Activated CD4-positive, alpha-beta T cell treated with anti-CD3 and anti-CD28 coated beads for 24 hours (primary cell): Measurements from ENCODE around the gene RFESD.
"Not testable (repeated sequence)": the region's sequence is repeated elsewhere in the genome, so short reads cannot be mapped to it uniquely, and the experiment has no call there.

Source experiments
- DNase-seq, 2 donors: peaks; one replicate each; pipeline ENCODE4 v3.0.0-alpha.2; 2020; ENCODE audit warnings: low read depth in 2 of 2

RFESD gene

DNA sequence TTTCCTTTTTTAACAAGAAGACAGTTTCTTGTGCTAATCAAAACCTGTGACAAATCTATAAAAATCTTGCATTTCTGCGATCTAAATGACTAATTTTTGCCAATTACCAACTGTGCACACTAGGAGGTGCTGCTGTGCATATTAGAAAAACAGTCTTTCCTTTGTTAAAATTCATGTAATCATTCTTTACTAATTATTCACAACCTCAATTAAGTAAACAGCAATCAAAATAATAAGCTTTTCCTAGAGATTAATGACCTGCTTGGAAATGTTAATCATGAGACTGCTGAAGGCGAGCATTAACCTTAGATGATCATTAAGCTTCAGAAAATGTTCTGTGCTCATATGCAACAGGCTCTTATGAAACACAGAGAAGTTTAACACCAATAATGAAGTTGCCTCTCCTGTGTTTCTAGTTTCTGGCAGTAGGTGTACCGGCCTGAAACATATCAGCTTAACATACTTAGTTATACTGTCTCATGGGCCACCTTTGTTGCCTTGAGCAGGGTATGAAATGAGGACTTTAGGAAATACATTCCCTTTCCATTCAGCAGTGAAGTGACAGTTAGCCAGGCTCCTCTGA lies 17.7 kb downstream of the RFESD start:
- DNase-seq: no peak

DNA sequence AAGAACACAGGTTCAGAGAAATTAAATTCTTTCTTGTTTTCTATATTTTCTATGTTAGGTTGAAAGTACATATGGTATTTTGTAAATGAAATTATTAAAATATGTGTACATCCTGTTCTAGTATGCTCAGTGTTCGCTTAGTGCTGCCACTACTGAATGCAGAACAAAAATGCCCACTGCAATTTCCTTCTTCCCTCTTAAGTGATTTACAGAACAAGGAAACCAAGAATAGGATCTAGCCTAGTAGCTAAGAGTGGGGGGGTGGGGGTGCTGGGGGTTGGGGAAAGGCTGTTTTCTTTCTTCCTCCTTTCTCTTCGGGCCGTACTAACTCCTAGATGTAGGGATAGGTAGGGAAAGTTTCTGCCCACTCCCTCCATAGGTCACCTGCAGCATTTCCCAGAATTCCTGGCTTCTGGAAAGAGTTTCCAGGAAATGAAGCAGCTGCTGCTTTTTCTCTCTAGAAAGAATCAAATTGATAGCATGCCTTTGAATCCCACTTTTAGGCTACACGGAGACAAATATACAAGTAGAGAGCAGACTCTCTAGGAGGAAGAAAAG lies 20.6 kb downstream of the RFESD start:
- DNase-seq: no peak

DNA sequence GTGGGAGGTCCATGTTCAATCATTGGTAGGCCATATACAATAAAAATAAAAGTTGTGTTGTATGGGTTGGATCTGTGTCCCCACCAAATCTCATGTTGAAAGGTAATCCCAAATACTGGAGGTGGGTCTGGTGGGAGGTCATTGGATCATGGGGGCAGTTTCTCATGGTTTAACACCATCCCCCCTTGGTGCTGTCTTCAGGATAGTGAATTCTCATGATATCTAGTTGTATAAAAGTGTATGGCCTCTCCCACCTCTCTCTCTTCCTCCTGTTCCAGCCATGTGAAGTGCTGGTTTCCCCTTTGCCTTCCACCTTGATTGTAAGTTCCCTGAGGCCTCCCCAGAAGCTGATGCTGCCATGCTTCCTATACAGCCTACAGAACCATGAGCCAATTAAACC lies 21.1 kb downstream of the RFESD start:
- no peak for DNase-seq

DNA sequence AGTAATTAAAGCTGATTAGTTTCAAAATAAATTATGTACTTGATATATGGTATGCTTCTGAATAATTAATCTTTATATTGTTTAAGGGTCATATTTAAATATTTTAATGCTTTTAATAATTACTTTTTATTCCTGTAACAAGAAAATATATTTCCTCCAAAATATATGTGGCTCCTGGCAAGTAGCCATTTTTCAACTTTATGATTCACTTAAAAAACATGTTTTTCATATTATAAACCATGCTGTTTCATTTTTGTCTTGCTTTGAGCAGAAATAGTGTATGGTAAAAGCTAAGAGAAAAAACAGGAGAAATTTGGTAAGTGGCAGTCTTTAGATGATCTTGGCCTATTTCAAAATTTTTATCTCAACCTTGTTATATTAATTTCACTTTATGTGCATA lies 21.6 kb downstream of the RFESD start:
- DNase-seq: no peak

DNA sequence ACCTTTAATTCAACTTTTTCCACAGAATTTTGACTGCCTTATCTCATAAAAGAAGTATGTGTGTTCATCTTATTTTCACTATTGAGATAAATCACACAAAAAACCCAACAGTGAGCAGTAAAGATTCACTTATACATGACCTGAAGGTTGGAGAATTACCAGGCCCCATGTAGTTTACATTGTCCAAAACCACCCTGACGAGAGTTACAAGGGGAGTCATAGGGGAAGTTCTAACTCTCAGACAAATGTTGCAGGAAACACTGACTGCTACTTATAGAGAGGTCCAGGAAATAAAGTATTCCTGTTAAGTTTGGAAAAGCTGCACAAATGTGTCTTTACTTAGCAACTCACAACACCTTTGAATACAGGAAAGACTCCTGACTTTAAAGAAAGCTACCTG lies 22.2 kb downstream of the RFESD start:
- no peak for DNase-seq

DNA sequence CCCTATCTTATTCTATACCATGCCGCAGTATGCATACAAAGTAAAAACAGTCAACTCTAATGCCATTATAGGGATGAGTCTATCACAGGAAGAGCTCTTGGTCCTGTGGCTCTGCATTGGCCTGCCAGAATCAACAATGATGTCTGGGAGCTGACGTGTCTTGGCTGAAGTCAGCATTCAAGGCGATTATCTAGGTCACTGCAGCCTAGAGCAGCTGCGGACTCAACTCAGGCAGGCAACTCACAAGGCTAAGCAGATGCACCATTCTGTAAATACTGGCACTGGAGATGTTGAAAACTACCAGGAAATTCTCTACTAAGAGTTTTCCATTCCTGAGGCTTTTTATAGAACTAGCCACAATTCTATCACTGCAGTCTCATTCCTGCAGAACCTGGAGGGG lies 23.0 kb downstream of the RFESD start:
- DNase-seq: no peak

DNA sequence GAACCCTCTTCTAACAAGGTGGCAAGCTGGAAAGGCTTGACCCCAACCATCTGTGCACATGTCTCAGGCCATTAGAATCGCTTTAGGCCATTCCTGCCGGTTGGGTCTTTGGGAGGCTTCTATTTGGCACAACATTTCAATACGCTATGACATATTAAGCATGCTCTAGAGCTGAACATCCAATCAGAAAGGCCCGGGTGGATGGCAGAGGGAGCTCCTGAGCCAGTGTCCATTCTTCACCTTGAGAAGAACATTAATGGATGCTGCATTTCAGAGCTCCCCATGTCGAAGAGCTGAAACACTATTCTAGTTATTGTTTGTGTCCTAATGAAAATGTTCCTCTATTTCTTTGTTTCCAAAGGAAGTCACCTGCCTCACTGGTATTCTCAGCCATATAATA lies 23.4 kb downstream of the RFESD start:
- no peak for DNase-seq

DNA sequence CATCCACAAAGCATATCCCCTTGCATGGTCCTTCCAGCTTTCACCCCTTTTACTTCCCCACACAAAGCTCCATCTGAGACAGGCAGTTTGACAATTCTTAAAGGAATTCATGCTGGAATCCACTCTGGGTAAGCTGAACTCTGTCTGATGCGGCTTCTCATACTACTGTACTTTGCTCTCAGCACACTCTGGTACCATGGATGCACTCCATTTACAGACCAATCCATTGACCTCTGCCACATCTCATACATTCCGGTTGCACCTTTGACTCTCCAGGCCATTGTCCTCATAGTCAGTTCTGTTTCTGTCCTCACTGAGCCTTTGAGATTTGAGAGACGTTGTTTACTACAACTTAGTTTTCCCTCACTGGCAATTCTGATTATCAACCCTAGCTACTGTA lies 24.0 kb downstream of the RFESD start:
- DNase-seq: no peak

DNA sequence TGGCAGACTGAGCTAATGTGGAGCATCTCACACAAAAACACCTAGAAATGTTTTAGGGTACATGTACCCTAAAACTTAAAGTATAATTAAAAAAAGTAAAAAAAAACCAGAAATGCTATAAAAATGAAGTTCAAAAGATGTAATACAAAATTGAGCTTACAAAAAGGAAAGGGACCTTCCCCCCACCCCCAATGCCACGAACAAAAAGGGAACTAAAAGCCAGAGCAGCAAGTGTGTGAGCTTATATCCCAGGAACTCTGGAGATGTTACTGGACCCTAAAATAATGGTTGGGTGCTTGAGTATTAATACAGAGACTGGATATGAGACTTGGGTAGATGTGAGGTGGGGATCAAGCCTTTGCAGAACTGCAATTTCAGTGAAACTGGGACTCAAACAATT lies 25.2 kb downstream of the RFESD start:
- no peak for DNase-seq

DNA sequence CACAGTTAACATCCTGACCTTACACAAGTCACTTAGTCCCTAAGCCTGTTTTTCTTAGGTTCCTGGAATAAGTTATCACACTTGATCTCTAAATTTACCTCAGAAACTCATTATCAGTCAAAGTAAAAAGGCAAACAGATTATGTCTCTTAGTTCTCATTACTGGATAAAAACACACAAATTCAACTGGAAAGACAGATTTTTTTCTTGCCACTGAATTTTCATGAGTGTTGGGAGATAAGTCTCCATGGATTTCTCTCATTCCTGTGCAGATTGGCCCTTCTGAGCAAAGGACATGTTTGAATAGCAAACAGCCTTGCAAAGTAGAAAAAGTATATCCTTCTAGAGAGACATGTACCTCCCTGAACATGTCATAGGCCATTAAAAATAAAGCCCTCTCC lies 26.1 kb downstream of the RFESD start:
- no peak for DNase-seq

DNA sequence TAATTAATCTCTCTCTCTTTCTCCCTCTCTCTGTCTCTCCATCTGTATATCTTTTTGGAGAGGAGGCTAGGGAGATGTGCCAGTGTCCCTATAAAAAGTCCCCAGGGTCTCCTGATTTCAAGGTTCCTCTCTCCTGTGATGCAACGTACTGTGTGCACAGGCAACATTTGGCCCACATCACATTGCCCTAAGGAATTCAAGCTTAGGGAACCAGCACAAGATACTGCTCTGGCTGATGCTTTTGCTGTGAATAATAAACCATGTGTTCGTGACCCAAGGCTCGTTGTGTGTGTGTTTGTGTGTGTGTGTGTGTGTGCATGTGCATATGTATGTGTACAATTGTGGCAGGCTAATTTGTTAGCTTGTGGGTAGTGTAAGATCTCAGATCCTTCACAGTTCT lies 26.5 kb downstream of the RFESD start:
- DNase-seq: no peak

DNA sequence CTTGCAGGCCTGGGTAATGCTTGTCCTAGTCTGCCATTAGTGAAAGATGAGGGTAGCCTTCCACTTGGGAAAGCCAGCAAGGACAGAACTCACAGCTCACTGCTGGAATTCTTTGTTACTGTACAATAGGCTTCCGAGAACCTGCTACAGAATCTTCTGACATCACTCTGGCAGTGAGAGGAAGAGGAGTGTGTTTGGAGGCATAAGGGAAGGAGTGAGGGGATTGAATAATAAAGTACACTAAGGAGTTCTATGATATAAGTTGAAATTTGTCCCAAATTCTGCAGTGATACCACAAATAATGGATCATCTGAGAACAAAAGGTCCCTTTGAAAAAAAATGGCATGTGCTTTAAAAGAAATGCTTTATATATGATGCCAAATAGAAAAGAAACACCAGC lies 36.3 kb downstream of the RFESD start, which contains the start of gene SPATA9:
Gene SPATA9, minus strand, starts transcription at position 101 of the 400 bp plus-strand sequence. CDS start 137 bp downstream, outside the sequence.
- no peak for DNase-seq

DNA sequence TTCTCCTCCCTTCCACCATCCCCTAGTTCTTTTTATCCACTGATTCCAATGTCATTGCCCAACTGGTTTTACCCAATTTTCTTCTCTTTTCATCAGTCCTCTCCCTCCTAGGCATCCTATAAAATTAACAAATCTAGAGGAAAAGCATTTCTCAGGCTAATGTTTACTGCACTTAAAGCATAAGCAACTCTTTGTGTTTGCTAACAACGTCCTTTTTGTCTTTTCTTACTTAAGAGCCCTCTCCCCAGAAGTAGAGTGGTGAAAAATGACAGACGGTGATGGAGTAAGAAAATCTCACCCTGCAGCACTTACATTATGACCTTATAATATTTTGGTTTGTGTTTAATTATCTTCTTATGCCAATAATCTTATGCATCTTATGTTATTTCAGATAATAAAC lies 37.8 kb downstream of the RFESD start:
- no peak for DNase-seq

DNA sequence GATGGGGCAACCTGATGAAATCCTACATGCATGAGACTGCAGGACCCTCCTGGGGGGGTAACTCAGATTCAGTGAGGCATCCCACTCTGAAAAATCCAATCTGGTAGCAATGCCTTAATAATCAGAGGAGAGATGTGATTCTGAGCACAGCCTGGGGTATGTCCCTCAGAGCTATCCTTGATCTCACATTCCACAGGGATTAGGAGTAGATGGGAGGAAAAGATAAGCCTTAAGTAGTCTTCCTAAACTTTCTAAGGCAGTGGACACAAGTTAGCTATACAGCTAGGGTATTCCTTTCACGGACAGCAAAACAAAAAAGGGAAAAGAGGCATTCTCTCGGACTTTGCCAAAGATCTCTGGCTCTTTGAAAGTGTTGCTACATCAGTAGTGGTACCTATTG lies 40.1 kb downstream of the RFESD start:
- no peak for DNase-seq

DNA sequence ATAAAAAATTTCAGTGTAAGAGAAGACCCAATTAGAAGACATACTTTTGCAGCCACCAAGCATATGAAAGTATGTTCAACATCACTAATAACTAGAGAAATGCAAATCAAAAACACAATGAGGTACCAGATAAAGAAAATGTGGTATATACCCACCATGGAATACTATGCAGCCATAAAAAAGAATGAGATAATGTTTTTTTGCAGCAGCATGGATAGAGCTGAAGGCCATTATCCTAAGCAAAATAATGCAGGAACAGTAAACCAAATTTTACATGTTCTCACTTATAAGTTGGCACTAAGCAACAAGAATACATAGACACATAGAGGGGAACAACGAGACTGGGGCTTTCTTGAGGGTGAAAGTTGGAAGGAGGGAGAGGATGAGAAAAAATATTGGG lies 43.1 kb downstream of the RFESD start:
- no peak for DNase-seq

DNA sequence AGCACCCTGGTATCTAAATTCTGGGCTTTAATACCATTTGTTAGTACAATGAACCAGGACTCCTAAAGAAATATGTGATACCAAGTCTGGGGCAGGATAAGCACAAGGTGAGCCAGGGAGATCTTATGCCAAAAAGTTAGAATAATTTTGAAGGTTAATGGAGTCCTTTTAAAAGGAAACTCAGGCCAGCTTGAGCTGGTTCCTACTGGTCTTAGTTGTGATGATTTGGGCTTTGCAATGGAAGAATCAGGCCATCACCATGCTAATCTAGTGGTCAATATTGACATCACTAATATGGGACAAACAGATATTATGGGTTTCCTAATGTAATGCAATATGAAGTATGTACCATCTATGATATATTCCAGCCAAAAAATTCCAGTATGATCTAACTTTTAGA lies 43.8 kb downstream of the RFESD start:
- no peak for DNase-seq

DNA sequence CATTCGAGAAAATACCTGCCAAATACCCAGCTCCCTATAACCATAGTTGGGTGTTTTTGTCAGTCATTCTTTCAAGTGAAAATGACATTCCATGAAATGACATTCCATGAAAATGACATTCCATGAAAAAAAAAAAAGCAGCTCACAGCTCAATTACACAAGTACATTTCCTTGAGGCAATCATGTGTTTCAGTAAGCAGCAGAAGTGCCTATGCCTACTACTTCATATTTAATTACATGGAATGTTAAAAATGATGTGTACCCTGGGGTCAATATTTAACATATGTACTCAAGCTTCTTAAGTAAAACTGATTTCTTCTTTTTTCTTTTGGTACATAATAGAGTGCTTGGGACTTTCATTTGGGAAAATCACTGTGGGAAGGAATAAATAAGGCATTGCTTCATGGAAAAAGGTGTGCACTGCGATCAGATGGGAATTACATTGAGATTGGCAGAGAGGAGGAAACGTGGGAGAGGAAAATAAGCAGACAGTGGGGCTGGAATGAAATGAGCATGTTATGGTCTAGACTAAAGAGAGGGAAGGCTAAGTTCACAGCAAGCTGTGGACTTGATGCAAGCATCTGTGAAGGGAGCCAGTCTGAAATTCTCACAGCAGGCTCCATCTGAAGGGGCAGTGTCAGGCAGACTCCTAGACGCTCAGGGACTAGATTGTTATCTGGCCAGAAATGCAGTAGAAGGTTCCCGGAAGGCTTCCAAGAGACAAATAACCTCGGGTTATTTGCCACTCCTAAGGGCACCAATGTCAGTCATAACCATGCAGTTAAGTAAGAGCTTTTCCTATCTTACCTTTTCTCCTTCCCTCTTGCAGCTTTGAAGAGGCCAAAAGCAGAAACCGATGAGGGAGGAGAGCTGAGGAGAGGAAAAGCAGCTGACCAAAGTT lies 51.5 kb downstream of the RFESD start:
- no peak for DNase-seq

DNA sequence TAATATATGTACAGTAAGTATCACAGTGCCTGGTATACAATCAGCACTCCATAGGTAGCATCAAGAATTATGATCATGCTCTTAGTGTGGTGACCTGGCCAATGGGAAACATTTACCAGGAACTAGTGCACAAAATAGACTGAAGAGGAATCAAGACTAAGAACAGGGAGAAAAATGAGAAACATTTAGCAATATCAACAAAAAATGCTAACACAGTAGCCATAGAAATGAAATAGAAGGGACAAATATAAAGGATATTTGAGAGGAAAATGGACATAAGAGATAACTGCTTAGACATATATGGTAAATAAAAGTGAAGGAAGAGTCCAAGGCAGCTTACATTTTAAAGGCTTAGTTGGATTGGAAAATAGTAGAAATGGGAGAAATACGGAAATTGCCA lies 52.8 kb downstream of the RFESD start:
- DNase-seq: no peak

DNA sequence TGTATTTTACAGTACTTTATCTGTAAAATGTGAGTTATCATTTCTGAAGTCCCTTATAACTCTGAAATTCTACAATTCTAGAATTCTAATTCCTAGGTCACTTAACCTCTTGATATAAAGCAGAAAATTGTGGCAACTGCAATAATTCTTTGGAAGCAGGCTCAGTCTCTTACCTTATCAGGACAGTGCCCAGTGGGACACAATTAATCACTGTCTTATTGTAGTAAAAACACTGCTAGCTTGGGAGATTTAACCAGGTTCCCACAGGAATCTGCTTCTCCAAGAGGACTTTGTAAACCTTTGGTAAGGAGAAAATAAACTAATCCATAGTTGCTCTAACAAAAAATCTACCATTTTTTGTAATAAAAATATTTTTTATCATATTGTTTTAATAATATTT lies 54.5 kb downstream of the RFESD start:
- no peak for DNase-seq

DNA sequence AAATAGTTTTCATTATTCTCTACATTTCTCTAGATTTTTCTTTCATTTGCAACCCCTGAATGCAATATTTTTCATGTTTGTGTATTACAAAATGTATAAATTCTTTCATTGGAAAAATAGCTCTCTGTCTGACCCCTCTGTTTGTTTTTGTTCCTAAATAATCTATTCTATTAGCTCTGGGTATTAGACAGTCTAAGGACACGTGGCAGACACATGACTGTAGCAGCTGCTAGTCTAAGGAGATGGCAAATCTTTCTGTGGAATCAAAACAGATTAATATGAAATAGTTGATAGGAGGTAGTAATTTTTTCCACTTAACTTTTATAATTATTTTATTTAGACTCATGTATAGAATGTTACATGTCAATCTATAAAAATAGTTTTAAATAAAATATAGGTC lies 57.6 kb downstream of the RFESD start:
- DNase-seq: no peak

DNA sequence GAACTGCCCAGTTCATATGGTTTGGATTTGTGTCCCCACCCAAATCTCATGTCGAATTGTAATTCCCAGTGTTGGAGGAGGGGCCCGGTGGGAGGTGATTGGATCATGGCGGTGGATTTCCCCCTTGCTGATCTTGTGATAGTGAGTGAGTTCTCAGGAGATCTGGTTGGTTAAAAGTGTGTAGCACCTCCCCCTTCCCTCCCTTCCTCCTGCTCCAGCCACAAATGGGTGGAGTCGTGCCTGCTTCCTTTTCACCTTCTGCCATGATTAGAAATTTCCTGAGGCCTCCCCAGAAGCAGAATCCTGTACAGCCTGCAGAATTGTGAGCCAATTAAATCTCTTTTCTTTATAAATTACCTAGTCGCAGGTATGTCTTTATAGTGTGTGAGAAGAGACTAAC lies 59.6 kb downstream of the RFESD start:
- DNase-seq: not testable (repeated sequence)

DNA sequence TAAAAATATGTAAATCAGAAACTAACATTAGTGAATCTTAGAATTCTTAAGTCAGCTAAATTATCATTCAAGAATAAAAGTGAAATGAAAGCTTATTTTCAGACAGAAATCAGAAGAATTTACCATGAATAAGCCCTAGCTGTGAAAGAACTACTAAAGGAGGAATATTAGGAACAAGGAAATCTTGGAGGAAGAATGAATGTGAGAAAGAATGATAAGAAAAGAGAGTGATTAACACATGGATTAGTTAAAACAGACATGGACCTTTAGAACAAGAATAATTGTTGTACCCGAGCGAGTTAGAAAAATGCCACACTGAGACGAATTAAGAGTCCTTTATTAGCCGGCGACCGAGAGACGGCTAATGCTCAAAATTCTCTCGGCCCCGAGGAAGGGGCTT lies 60.5 kb downstream of the RFESD start:
- no peak for DNase-seq
